ENCODE measurements around the gene PXMP2.

Gene PXMP2

GRCh38 chr12:132687211-132688164, at the start of gene PXMP2, which contains the start of gene POLE:
PXMP2 (plus strand) TSS chr12:132687587; CDS start chr12:132687671, 84 bp downstream.
POLE (minus strand) TSS chr12:132687342; CDS start chr12:132687315, 27 bp downstream.
- no peak for FAIRE-seq

- no peak for FAIRE-seq
These were observed 49.6 kb upstream of the PXMP2 start for GRCh38 chr12:132637811-132638210.

- no peak for FAIRE-seq
These were observed 48.6 kb upstream of the PXMP2 start for GRCh38 chr12:132638541-132639408.

- no peak for FAIRE-seq
These were observed 47.3 kb upstream of the PXMP2 start for GRCh38 chr12:132639956-132640520.

- FAIRE-seq: no peak
These were observed 46.5 kb upstream of the PXMP2 start for GRCh38 chr12:132640936-132641335.

GRCh38 chr12:132641811-132642650, 45.4 kb upstream of the PXMP2 start:
- FAIRE-seq: no peak

GRCh38 chr12:132642846-132643835, 44.2 kb upstream of the PXMP2 start:
- FAIRE-seq: no peak

GRCh38 chr12:132646850-132647249, 40.5 kb upstream of the PXMP2 start:
- FAIRE-seq: no peak

GRCh38 chr12:132647858-132648257, 39.5 kb upstream of the PXMP2 start:
- FAIRE-seq: no peak

- no peak for FAIRE-seq
These were observed 38.7 kb upstream of the PXMP2 start for GRCh38 chr12:132648616-132649225.

- no peak for FAIRE-seq
These were observed 38.0 kb upstream of the PXMP2 start for GRCh38 chr12:132649226-132649945.

- no peak for FAIRE-seq
These were observed 35.8 kb upstream of the PXMP2 start for GRCh38 chr12:132651444-132652100.

- no peak for FAIRE-seq
These were observed 33.7 kb upstream of the PXMP2 start for GRCh38 chr12:132653567-132654290.

GRCh38 chr12:132657004-132657727, 30.2 kb upstream of the PXMP2 start:
- no peak for FAIRE-seq

GRCh38 chr12:132658149-132658894, 29.1 kb upstream of the PXMP2 start:
- FAIRE-seq: no peak

GRCh38 chr12:132659146-132659545, 28.2 kb upstream of the PXMP2 start:
- FAIRE-seq: no peak

GRCh38 chr12:132660052-132660451, 27.3 kb upstream of the PXMP2 start:
- no peak for FAIRE-seq

All from A204.1 (cell line).